Tibial nerve (tissue), 4 donors: ENCODE data around the gene PBLD. TPM values are rescaled to one million over a fixed set of nuclear protein-coding genes. Genes with fewer than 3 reads are reported as not detected.
"Not testable (repeated sequence)": the region's sequence is repeated elsewhere in the genome, so short reads cannot be mapped to it uniquely, and the experiment has no call there.

Experiments used
- DNase-seq, 2 donors: peaks; one replicate each; pipeline ENCODE4 v3.0.0-alpha.2; 2019; ENCODE audit warnings: low spot score in 2 of 2
- H3K27ac ChIP-seq, 4 donors: fragments of 200-600 bp; sonication (generic) in 3 of 4; one replicate each; pipeline ENCODE4 v1.5.1; 2017 to 2019; ENCODE audit warnings: mild to moderate bottlenecking in 1 of 4
- H3K27me3 ChIP-seq, 2 donors: fragments of 200-600 bp; sonication (generic) in 1 of 2; one replicate each; pipeline versions ENCODE4 v1.5.1 to v1.6.0; 2017 to 2019
- H3K36me3 ChIP-seq, 3 donors: fragments of 200-600 bp; sonication (generic); one replicate each; pipeline ENCODE4 v1.5.1; 2018 to 2019
- H3K4me1 ChIP-seq, 4 donors: fragments of 200-600 bp; sonication (generic) in 3 of 4; one replicate each; pipeline ENCODE4 v1.5.1; 2017 to 2019
- H3K4me3 ChIP-seq, 4 donors: fragments of 200-600 bp; sonication (generic) in 3 of 4; one replicate each; pipeline ENCODE4 v1.5.1; 2017 to 2019; ENCODE audit warnings: mild to moderate bottlenecking in 1 of 4, moderate library complexity in 1 of 4
- H3K9me3 ChIP-seq, 4 donors: fragments of 200-600 bp; sonication (generic) in 3 of 4; one replicate each; pipeline ENCODE4 v1.5.1; 2017 to 2019
- CTCF ChIP-seq, 5 experiments: fragments of 200-600 bp in 3 of 5; fragments of 450-650 bp in 2 of 5; sonication (generic) in 3 of 5; IDR thresholded peaks; one replicate each; pipeline ENCODE4 v1.5.1; 2016 to 2019; ENCODE audit warnings: antibody characterized with exemption in 5 of 5, mild to moderate bottlenecking in 3 of 5, moderate library complexity in 2 of 5
- EP300 ChIP-seq, 2 donors: sonication (generic); formaldehyde crosslinking; IDR thresholded peaks; one replicate each; pipeline ENCODE4 v1.6.1; 2017; ENCODE audit warnings: antibody characterized with exemption in 2 of 2, mild to moderate bottlenecking in 1 of 2
- POLR2A ChIP-seq, 2 donors: fragments of 450-650 bp; IDR thresholded peaks; one replicate each; pipeline ENCODE4 v1.6.1; 2017; ENCODE audit warnings: antibody characterized with exemption in 2 of 2, mild to moderate bottlenecking in 2 of 2, moderate library complexity in 2 of 2
- WGBS, 2 donors: methylation state at CpG; one replicate each; pipeline ENCODE4 v1.1.5; 2018; 5-methylcytosine and 5-hydroxymethylcytosine counted together
- total RNA-seq, 4 donors: library from RNA; depleted of rRNA; stranded (reverse); fragments of >200 nt; gene quantifications; one replicate each; pipeline ENCODE4 v1.1.0, GENCODE V29; 2016

The PBLD gene
- total RNA-seq, 4 donors from 2014 or later = 4.4 to 10.2 (median 4.8) TPM

DNA sequence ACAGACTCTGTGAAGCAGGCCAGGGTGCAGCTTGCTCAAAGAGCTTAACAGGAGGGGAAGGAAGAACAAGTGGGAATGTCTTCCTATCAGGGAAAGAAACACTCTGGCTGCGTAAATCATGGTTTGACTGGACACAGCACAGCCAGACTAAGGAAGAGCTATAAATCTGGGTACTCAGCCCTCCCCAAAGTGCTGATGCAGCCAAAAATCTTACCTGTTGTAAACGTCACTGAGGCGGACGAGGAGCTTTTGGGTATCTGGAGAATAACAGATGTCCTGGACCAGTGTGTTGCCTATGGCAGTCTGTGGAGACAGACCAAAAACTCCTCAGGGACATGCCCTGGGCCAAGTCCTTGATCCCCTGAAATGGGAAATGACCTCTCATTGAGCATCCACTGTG, 44.0 kb downstream of the PBLD start:
- H3K27me3 ChIP-seq = no peaks in the 10 kb centered on the region
- no peak overlapping the region for H3K4me3 ChIP-seq
- H3K9me3 ChIP-seq = no peaks in the 10 kb centered on the region
- no peaks in the 10 kb centered on the region for H3K4me1 ChIP-seq
- H3K36me3 ChIP-seq = peaks cover 0 to 12% (median 0%) of the 10 kb centered on the region in 3 donors
- no peak for DNase-seq
- TF ChIP-seq POLR2A (IDR thresholded peaks at IDR 0.05) (no peak), EP300 (IDR thresholded peaks at IDR 0.05) (no peak), CTCF (IDR thresholded peaks at IDR 0.05) (no peak)
- no peak overlapping the region for H3K27ac ChIP-seq
- WGBS, 2 donors = 92 to 97% methylated on average over 4 of the region's 4 CpGs

DNA sequence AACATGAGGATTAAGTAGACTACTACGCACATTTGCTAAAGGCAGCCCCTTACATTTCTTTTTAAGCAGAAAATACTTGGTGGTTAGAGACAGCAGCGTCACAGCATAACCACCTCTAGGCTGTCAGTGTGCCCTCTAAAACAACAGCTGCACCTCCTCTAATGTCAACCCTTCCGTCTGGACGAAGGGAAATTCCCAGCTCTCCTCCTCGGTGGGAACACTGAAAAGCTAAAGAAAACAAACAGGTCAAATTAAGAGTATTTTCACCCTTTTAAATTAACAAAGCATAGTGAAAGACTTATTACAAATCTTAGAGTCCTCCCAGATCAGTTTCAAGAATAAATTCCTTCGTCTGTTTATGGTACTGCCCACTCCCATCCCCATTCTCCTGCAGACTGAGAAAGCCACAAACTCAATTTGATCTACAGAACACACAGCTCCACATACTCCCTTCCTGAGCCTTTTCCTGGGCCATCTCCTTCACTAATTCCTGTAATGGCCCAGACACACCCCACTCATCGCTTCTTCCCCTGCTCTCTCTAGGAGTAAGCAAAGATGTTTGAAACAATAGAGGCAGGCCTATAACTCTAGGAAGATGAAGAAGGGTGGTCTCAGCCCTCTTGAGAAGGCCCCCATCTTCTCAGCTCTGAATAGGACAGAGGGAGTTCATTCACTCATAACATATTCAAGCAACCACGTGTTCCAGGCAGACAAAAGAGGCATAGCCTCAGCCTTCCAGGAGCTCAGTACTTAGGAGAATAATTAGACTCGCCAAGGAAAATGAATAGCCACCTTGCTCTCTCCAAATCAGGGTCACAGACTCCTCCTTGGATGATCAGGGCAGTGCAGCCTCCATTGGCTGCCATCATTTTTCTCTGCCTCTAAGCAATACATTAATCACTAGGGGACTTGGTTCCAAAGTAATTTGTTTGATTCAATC, 48.4 kb downstream of the PBLD start:
- Histone ChIP-seq H3K4me1 (no peaks in the 10 kb centered on the region), H3K27me3 (no peaks in the 10 kb centered on the region), H3K9me3 (peaks cover 0 to 1% (median 0%) of the 10 kb centered on the region in 4 donors), H3K4me3 (no peak overlapping the region), H3K36me3 (peaks cover 0 to 3% (median 0%) of the 10 kb centered on the region in 3 donors), H3K27ac (no peak overlapping the region)
- 63 to 64% methylated on average over 9 of the region's 9 CpGs for WGBS, 2 donors
- no peak for DNase-seq
- TF ChIP-seq POLR2A (IDR thresholded peaks at IDR 0.05) (no peak), CTCF (IDR thresholded peaks at IDR 0.05) (no peak), EP300 (IDR thresholded peaks at IDR 0.05) (no peak)

DNA sequence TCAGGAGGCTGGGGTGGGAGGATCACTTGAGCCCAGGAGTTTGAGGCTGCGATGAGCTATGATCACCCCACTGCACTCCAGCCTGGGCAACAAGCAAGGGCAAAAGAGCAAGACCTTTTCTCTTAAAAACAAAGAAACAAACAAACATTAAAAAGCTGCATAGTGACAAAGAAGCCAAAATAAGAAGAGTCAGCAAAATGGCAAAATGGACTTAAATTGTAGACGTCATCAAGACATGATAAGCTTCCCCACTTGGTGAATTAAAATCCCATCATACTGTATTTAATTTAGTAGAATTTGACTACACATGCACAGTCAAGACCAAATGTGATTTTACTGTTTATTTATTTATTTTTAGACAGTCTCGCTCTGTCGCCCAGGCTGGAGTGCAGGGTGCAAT, 52.0 kb downstream of the PBLD start:
- no peak for TF ChIP-seq POLR2A (IDR thresholded peaks at IDR 0.05)
- no peak for TF ChIP-seq CTCF (IDR thresholded peaks at IDR 0.05)
- Histone ChIP-seq H3K27ac (no peak overlapping the region), H3K27me3 (no peaks in the 10 kb centered on the region), H3K4me3 (no peak overlapping the region), H3K9me3 (peaks cover 0 to 18% (median 0%) of the 10 kb centered on the region in 4 donors), H3K36me3 (peaks cover 0 to 12% (median 0%) of the 10 kb centered on the region in 3 donors), H3K4me1 (no peaks in the 10 kb centered on the region)
- WGBS, 2 donors = 88 to 92% methylated on average over 4 of the region's 4 CpGs
- no peak for DNase-seq

GRCh38 chr10:68278906-68279753, 53.6 kb downstream of the PBLD start:
- not testable (repeated sequence) for H3K4me3 ChIP-seq, H3K27ac ChIP-seq, H3K27me3 ChIP-seq, H3K4me1 ChIP-seq, DNase-seq
- Histone ChIP-seq H3K9me3 (peaks cover 0 to 18% (median 0%) of the 10 kb centered on the region in 4 donors), H3K36me3 (peaks cover 0 to 12% (median 0%) of the 10 kb centered on the region in 3 donors)
- WGBS, 2 donors = 95 to 97% methylated on average over 58 to 67 of the region's 70 CpGs

DNA sequence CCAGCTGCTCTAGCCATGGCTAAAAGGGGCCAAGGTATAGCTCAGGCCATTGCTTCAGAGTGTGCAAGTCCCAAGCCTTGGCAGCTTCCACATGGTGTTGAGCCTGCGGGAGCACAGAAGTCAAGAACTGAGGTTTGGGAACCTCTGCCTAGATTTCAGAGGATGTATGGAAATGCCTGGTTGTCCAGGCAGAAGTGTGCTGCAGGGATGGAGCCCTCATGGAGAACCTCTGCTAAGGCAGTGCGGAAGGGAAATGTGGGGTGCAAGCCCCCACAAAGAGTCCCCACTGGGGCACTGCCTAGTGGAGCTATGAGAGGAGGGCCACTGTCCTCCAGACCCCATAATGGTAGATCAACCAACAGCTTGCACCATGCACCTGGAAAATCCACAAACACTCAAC, 54.9 kb downstream of the PBLD start:
- 100% methylated on average over 2 of the region's 2 CpGs for WGBS, 2 donors
- H3K4me3 ChIP-seq, H3K4me1 ChIP-seq, DNase-seq, H3K27ac ChIP-seq, H3K27me3 ChIP-seq: not testable (repeated sequence)
- peaks cover 0 to 18% (median 0%) of the 10 kb centered on the region in 4 donors for H3K9me3 ChIP-seq
- H3K36me3 ChIP-seq = peaks cover 0 to 12% (median 0%) of the 10 kb centered on the region in 3 donors

DNA sequence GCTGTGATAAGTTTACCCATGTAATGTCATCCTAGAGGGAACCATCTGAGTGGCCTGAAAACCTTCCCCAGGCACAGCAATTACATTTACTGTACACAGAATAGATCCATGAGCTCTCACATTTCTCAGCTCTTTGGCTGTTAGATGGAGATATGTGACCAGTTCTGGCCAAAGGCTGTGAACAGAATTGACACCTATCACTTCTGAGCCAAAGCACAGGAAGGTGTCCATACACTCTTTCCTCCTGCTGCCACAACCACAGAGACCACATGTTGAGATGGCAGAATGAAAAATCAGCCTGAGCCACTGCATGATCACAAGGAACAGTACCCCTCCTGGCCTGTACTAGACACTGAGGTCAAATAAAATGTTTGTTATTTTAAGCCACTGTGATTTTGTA, 56.5 kb downstream of the PBLD start:
- Histone ChIP-seq H3K9me3 (peaks cover 0 to 18% (median 0%) of the 10 kb centered on the region in 4 donors), H3K27me3 (no peaks in the 10 kb centered on the region), H3K4me3 (no peak overlapping the region), H3K36me3 (peaks cover 0 to 12% (median 0%) of the 10 kb centered on the region in 3 donors), H3K4me1 (no peaks in the 10 kb centered on the region), H3K27ac (no peak overlapping the region)
- TF ChIP-seq EP300 (IDR thresholded peaks at IDR 0.05) = no peak
- TF ChIP-seq CTCF (IDR thresholded peaks at IDR 0.05) = no peak
- no peak for TF ChIP-seq POLR2A (IDR thresholded peaks at IDR 0.05)
- no peak for DNase-seq
